SK-N-MC (cell line): ENCODE measurements around the gene NEMF.

ENCODE experiments used
- FOXP2 ChIP-seq: optimal IDR thresholded peaks from 2 replicates; pipeline ENCODE3; 2011; ENCODE audit warnings: mild to moderate bottlenecking, moderate library complexity; ENCODE audit not compliant: insufficient read depth; ENCODE audit errors: extremely low read length, control extremely low read depth
- POLR2AphosphoS5 ChIP-seq: IDR thresholded peaks from 2 replicates; pipeline ENCODE4 v1.6.1; 2012; ENCODE audit warnings: mild to moderate bottlenecking, low read depth, low read length, borderline replicate concordance

DNA sequence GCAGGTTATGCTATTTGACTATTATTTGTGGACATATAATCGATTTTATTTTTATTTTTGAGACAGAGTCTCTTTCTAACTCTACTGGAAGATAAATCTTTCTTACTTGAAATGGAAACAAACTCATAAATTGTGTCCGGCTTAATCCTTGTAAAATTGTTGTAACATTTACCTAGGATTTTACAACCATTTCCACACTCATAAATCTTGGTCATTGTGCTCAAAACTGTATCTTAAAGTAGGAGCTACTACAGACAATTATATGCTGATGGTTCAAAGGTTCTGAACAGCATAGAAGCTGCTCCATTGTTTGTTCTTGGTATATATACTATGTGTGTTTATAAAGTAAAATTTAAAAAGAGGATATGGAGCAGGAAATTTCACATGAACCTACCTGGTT, 35.7 kb upstream of the NEMF start:
- TF ChIP-seq POLR2AphosphoS5: no peak
- no peak for TF ChIP-seq FOXP2
